HG03432 (cell line): ENCODE data around the gene OR51B4.
"Not testable (repeated sequence)": the region's sequence is repeated elsewhere in the genome, so short reads cannot be mapped to it uniquely, and the experiment has no call there.

ENCODE experiments used
- ATAC-seq: cut with Tn5 transposase; IDR thresholded peaks from one replicate; pipeline ENCODE4 v1.9.1; 2021; ENCODE audit warnings: mild to moderate bottlenecking, moderate library complexity; ENCODE audit not compliant: unreplicated experiment

The OR51B4 gene, protein sequence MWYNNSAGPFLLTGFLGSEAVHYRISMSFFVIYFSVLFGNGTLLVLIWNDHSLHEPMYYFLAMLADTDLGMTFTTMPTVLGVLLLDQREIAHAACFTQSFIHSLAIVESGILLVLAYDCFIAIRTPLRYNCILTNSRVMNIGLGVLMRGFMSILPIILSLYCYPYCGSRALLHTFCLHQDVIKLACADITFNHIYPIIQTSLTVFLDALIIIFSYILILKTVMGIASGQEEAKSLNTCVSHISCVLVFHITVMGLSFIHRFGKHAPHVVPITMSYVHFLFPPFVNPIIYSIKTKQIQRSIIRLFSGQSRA

DNA sequence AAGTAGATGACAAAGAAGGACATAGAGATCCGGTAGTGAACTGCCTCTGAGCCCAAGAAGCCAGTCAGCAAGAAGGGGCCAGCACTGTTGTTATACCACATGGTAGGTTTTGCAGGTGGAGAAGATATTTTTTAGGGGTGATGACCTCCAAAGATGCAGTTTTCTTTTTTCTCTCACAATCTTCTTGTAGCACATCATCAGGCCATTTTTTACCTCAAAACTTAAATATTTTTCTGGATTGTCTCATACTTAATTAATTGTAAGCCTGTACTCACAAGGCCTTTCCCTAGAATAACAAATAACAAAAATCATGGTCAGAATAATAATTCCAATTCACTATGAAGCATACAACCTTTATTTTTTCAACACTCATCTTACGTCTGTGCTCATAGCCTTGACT is at the start of gene OR51B4:
Gene OR51B4 (minus strand): TSS at position 101 of the 400 bp plus-strand sequence. CDS start 0 bp downstream, at position 101.
- no peak for ATAC-seq

DNA sequence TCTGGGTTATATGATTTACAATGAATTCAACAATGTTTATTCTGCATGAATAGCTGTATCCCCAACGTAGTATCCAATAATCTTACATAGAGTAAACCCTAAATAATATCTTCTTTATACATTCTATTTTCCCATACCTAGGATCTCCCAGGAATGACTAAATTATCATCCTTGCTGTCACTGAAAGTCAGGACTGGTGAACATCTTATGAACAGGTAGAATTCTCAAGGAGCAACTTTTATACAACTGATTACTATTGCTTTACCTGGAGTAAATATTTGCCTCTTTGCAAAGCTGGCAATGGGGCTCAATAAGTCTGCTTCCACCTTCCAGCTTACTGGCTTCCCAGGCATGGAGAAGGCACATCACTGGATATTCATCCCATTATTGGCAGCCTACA is 49.5 kb upstream of the OR51B4 start, which contains the start of gene OR51B6:
Gene OR51B6 (plus strand): TSS at position 301 of the 400 bp plus-strand sequence. CDS start 0 bp downstream, at position 301.
- no peak for ATAC-seq

DNA sequence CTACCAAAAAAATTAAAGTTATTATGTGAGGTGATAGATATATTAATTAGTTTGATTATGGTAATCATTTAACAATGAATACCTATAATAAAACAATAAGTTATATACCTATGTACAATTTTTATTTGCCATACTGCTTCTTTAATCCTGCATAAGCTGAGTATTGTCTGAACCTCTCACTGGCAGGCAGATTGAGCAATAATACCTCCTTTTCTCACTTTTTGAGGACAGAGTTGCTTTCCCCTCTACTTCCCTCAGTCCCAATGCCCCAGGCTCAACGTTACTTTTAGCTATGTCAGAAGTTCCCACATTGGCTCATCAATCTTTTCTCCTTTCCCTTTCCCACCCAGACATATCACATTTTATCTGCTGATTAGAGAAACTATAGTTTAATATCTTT is 47.8 kb upstream of the OR51B4 start:
- no peak for ATAC-seq

DNA sequence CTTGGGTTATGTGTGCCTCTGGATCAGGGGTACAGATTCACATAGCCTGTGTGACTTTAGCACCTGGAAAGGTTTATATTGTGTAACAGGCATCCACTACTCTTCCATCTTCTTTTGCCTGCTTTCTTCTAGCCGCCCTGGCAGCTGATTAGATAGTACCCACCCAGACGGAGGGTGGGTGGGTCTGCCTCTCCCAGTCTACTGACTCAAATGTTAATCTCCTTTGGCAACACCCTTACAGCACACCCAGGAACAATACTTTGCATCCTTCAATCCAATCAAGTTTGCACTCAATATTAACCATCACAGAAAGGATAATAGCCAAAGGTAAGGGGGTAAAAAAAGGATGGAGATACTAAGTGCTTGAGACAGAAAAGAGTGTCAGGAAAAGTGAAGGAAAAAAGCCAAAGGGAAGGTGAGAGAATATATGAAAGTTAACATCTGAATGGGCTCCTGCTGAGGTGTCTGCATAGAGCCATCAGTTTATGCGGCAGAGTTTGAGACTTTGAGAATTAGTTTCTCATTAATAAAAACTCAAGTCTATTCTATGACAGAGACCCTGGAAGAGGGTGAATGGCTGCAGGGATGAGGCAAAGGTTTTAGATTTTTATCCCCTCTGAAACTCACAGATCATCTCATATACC is 46.9 kb upstream of the OR51B4 start:
- no peak for ATAC-seq

DNA sequence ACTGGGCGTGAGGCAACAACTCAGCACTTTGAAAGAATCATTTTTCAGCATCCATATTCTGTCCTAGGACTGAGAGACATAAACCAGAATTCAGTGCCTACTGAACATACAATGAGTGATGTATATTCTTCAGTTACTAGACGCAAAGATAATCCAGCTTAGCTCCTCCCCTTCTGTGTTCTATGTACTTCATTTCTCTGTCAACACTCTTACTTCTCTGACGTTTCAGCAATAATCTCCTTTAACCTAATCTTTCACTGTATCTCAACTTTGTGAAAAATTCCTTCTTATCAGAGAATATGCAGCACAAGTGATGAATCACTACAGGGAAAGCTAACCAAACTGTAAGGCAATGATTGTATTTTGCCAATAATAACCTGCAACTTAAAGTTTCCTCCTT is 44.1 kb upstream of the OR51B4 start:
- ATAC-seq = no peak

DNA sequence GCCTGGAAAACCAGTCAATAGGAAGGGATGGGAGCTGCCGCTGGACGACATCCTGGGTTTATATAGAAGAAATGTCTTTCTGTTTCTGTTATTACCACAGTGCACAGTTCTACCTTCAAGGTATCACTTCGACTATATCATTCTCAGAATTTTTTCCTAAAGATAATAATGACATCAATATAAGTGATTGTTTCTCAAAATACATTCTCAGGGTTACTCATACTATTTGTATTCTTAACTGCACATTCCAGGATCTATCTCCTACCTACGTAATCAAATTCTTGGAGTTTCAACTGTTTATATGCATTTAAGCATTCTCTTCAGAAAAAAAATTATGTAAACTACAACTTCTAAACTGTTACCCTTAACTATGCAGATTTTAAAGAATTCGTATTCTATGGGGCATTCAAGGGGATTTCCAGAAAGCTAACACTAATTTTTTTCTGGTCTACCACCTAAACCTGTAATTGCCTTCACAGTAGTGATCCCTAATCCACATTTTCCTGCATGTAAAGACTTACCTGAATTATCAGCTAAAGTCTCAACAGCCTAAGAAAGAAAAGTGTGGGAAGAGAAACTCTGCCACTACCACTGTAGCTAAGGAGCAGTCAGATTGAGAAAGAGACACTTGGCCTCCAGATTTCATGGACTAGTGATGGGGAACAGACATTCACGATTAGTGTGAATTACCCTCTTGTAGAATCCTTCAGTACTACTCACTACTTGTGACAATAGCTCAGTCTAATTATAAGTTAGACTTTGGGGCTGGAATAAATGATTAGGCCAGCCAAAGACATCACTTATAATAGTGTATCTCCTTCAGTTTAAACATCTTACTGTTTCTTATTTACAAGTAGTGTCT is 42.0 kb upstream of the OR51B4 start, which contains the start of gene OR51B5:
Gene OR51B5 (minus strand): TSS at position 51 of the 862 bp plus-strand sequence. CDS start 0 bp downstream, at position 51.
- no peak for ATAC-seq

DNA sequence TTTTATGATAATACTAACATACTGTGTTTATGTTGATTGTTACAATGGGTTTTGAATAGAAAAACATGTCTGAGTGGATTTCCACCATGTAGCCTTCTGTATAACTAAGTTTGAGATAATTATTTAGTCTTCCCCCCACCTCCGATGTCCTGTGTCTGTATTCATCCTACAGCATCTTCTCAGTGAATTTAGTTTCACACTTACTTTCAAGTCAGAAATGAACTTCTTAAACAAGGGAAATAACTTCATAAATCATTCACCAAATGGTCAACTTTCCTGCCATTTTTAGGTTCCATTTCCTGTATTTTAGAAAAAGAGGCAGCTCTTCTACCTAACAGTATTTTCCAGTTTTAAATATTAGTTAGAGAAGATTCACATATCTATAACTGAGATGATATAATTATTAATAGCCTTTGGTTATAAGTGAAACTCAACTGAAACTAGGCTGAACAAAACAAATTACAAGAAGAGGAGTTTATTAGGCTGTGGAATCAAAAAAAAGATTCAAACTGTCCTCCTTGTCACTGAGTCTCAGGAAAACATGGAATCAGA is 38.1 kb upstream of the OR51B4 start:
- peak; percentile 75 for ATAC-seq

DNA sequence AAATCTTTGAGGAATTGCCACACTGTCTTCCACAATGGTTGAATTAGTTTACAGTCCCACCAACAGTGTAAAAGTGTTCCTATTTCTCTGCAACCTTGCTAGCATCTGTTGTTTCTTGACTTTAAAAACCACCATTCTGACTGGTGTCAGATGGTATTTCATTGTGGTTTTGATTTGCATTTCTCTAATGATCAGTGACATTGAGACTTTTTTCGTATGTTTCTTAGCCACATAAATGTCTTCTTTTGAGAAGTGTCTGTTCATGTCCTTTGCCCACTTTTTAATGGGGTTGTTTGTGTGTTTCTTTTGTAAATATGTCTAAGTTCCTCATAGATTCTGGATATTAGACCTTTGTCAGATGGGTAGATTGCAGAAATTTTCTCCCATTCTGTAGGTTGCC is 35.5 kb upstream of the OR51B4 start:
- not testable (repeated sequence) for ATAC-seq

DNA sequence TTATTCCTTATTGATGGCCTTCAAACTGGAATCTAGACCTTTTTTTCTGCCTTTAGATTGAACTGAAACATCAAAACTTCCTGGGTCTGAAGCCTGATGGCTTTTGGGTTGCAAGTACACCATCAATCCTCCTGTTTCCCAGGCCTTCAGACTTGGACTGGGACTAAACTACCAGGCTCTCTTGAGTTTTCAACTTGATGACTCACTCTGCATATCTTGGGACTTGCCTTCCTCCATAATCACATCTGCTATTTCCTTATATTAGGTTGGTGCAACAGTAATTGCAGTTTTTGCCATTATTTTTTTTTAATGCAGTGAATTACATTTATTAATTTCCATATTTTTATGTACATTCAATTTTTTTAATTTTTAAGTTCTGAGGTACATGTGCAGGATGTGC is 34.6 kb upstream of the OR51B4 start:
- no peak for ATAC-seq

DNA sequence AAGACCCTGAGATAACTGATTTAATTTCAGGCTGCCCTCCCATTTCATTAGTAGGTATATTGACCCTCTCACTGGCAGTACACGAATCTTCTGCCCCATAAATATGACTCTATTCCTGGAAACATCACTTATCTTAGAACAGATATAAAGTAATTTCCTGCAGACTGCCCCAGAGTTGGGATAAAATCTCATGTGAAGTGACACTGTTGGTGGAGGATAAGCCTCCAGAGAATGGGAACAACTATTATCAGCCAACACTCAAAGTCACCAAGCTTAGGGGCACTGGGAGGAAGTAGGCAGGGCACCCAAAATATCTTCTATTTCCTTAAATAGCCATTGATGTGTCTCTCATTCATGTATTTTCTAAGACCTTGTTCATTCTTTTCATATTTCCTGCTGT is 33.4 kb upstream of the OR51B4 start:
- ATAC-seq = no peak

DNA sequence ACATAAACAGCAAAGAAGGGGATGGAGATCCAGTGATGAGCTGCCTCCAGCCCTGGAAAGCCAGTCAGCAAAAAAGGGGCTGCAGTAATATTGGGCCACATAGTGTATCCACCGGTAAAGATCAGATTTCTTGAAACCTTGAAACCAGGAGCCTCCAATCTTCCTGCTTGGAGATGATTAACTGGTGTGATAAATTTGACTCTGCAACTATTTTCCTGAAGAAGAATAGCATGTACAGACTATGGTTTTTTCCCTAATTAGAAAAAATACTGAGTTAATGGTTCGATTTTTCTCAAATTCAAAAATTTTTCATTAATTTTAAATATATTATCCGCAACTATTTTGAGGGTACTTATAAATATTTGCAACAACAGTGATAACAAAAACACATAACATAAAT is 22.5 kb upstream of the OR51B4 start, which contains the start of gene OR51B2:
Gene OR51B2 (minus strand): TSS at position 101 of the 400 bp plus-strand sequence. CDS start 0 bp downstream, at position 101.
- ATAC-seq = no peak

DNA sequence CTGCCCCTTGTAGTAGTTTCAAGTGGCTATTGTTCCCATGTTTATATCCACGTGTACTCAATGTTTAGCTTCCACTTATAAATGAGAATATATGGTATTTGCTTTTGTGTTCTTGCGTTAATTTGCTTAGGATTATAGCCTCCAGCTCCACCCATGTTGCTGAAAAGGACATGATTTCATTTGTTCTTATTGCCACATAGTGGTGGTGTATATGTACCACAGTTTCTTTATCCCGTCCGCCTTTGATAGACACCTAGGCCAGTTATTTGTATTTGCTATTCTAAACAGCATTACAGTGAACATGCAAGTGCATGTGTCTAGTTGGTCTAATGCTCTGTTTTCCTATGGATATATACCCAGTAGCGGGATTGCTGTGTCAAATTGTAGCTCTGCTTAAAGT is 15.5 kb upstream of the OR51B4 start:
- ATAC-seq = no peak

DNA sequence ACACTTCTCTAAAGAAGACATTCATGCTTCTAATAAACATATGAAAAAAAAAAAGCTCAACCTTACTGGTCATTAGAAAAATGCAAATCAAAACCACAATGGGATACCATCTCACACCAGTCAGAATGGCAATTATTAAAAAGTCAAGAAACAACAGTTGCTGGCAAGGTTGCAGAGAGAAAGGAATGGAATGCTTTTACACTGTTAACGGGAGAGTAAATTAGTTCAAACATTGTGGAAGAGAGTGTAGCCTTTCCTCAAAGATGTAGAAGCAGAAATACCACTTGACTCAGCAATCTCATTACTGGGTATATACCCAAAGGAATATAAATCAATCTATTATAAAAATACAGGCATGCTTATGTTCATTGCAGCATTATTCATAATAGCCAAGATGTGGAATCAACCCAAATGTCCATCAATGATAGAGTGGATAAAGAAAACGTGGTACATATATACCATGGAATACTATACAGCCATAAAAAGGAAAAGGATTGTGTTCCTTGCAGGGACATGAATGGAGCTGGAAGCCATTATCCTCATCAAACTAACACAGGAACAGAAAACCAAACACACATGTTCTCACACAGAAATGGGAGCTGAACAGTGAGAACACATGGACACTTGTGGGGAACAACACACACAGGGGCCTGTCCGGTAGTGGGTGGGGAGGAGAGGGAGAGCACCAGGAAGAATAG is 11.7 kb upstream of the OR51B4 start:
- ATAC-seq = not testable (repeated sequence)

DNA sequence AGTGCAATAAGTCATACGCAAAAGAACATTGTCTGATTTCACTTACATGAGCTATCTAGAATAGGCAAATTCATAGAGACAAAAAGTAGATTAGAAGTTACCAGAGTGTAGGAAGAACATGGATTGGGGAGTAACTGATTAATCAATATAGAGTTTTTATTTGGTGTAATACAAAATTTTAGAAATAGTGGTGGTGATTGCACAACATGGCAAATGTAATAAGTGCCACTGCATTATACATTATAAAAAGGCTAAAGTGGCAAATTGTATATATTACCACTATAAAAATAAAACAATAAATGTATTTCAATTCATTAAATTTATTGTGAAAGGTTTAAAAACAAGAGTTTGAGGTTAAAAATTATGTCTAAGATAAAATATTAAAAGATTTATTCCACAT is 8.7 kb upstream of the OR51B4 start:
- no peak for ATAC-seq

DNA sequence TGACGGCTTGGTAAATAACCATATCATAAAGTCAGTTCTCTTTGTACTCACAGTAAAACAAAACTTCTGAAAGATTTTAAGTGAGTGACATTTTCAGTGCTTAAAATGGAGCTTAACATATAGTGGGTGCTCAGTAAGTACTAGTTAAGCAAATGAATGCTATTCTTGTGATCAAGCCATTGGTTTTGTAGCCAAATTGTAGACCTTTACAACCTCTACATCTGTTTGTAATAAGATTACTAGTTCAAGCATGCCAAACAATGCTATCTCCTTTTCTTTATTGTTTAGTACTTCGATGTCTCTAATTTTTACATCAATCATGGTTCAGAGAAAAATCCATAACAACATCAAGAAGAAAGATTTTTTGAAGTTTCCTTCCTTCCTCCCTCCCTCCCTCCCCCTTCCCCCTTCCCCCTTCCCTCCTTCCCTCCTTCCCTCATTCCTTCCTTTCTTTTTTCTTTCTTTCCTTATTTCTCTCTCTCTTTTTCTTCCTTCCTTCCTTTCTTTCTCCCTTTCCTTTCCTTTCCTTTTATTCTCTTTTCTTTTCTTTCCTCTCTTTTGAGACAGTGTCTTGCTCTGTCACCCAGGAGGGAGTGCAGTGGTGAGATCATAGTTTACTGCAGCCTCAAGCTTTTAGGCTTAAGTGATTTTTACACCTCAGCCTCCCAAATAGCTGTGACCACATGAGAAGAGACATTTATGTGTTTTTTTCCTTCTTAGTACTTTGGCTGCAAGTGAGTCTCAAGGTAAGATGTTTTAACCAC is 5.7 kb upstream of the OR51B4 start:
- ATAC-seq = no peak

DNA sequence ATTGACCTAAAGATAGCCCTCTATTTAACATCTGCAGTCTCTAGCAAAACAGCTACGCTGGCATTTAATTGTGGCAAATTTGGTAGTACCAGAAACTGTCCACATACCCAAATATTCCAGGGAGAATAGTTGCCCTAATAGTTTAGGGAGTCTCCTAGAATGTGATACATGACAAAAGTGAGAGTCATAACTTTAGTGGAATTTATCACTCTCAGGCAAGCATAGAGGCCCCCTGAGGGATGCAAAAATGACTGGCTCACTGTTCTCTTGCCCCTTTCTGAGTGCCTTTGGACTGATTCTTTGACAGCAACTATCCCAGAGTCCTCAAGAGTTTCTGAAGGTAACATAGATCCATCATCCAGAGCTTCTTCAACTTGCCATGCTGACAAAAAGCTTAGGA is 2.3 kb upstream of the OR51B4 start:
- no peak for ATAC-seq

DNA sequence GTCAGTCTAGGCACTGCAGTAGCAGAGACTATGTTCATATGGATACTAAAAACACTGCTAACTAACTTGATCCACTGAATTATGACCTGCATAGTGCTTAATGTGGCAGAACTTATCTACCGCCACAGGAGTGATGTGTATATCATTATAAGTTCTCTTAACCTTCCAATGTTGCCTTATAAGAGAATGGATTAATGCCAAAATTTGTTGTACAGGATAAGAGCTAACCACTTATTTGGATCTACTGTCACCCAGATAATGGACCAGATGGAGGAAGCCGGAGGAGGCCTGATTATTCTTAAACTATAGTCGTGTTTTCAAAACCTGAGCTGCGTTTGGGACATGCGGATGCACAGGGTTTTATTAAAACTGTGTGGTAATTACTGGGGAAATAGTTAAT is 1.9 kb upstream of the OR51B4 start:
- no peak for ATAC-seq

DNA sequence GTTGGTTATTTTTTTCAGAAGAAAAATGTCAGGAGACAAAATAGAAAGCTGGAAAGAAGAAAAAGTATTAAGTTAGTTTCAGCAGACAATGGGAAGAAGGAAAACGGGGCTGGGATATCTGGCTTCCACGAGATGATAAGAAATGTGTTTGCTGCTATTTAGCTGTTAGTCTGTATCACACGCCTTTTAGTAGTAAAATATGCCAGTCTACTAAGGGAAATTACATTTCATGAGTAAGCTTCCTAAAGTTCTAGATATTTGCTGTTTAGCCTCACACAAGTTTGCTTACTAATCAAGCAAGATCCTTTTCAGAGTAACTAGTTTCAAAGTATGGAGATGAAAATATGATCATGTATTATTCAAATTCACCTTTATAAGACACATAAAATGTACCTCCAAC is 1.5 kb downstream of the OR51B4 start:
- no peak for ATAC-seq

DNA sequence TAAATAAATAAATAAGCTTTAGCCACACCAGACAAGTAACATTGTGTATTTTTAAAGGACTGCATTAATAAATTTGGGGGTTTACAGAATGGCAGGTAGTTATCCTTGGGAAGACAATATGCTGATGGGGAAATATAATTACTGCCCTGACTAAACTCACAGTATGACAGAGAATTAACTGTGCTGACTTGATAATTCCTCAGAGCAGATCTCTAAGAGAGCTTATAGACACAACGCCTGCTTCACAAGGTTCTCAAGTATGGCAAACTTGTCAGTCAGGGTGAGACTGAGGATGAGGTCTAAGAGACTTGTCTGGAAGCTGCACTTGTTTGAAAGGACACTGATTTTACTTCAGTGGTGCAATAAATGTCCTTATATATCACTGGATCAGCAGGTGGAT is 3.3 kb downstream of the OR51B4 start:
- no peak for ATAC-seq
